Measurements from ENCODE around the gene LIM2. TPM values are rescaled to one million over a fixed set of nuclear protein-coding genes. Genes with fewer than 3 reads are reported as not detected.
"Not testable (repeated sequence)": the region's sequence is repeated elsewhere in the genome, so short reads cannot be mapped to it uniquely, and the experiment has no call there.

LIM2 gene
- total and polyA plus RNA-seq, 2 donors from 2014 or later, result not detected

DNA sequence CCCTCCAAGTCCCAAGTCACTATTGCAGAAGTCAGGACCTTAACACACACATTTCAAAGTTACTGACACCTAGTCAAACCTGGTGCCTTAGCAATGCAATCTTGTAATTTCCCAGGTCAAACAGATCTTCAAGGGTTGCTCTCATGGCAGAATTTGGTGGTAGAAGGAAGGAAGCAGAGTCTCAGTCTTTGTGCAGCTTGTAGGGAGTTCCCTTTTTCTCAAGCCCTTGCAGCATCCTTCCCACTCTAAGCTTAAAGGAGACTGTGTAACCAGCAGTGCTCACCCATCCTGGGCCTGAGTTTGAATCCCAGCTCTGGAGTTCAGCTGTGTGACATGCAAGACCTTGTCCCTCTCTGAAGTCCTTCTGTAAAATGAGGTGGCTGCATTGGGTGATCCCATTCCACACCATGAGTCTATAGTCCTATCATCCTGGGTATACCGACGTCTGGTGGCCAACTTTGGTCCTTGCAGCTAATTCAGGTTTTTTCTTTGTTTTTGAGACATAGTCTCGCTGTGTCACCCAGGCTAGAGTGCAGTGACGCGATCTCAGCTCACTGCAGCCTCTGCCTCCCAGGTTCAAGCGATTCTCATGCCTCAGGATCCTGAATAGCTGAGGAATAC lies 19.8 kb upstream of the LIM2 start:
- no peak overlapping the region for H3K4me3 ChIP-seq (ENCODE audit: low read length in 3 of 3)
- DNase-seq, result peak in 3 of 5 donors; percentile 3 to 31 (median 25)
- no peaks in the 10 kb centered on the region for H3K9me3 ChIP-seq (ENCODE audit: control insufficient read depth in 2 of 3, insufficient read depth in 1 of 3, low read length in 3 of 3)
- no peaks in the 10 kb centered on the region for H3K4me1 ChIP-seq (ENCODE audit: control insufficient read depth in 2 of 3, insufficient read depth in 2 of 3, low read depth in 1 of 3, low read length in 3 of 3)
- TF ChIP-seq, protein P1, sequence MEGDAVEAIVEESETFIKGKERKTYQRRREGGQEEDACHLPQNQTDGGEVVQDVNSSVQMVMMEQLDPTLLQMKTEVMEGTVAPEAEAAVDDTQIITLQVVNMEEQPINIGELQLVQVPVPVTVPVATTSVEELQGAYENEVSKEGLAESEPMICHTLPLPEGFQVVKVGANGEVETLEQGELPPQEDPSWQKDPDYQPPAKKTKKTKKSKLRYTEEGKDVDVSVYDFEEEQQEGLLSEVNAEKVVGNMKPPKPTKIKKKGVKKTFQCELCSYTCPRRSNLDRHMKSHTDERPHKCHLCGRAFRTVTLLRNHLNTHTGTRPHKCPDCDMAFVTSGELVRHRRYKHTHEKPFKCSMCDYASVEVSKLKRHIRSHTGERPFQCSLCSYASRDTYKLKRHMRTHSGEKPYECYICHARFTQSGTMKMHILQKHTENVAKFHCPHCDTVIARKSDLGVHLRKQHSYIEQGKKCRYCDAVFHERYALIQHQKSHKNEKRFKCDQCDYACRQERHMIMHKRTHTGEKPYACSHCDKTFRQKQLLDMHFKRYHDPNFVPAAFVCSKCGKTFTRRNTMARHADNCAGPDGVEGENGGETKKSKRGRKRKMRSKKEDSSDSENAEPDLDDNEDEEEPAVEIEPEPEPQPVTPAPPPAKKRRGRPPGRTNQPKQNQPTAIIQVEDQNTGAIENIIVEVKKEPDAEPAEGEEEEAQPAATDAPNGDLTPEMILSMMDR (IDR thresholded peaks at IDR 0.05; ENCODE audit: borderline replicate concordance, extremely low read depth, insufficient read depth), result peak; percentile 26
- no peak overlapping the region for H3K9ac ChIP-seq (ENCODE audit: low read length in 3 of 3)
- intact Hi-C loops (cut with DNase I), result no loop called here
- no peak overlapping the region for H3K27ac ChIP-seq (ENCODE audit: low read depth in 2 of 2, low read length in 2 of 2)
- FAIRE-seq, result no peak
- H3K27me3 ChIP-seq (ENCODE audit: control insufficient read depth, insufficient read depth, low read length), result no peaks in the 10 kb centered on the region
- H3K36me3 ChIP-seq (ENCODE audit: control insufficient read depth in 2 of 3, insufficient read depth in 3 of 3, low read length in 3 of 3), result no peaks in the 10 kb centered on the region

DNA sequence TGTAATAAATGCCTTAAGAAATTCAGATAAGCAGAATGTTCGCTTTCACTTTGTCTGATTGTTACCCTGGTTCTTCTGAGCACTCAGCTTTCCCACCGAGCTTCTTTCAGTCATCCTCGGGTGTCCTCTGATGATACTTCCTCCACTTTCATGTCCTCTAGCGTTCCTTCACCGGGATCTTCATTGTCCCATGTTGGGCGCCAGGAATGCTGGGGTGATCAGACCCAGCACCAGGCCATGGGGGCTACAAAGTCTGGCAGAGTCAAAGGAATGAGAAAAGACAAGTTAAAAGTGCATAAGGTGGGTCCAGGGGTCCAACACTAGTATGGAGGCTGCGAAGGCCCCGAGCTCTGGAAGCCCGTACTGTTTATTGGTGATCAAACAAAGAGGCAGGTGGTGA lies 14.3 kb upstream of the LIM2 start:
- Histone ChIP-seq H3K9me3 (ENCODE audit: control insufficient read depth in 2 of 3, insufficient read depth in 1 of 3, low read length in 3 of 3) (peaks cover 0 to 8% (median 0%) of the 10 kb centered on the region in 3 donors), H3K4me3 (ENCODE audit: low read length in 3 of 3) (no peak overlapping the region), H3K27me3 (ENCODE audit: control insufficient read depth, insufficient read depth, low read length) (no peaks in the 10 kb centered on the region), H3K9ac (ENCODE audit: low read length in 3 of 3) (no peak overlapping the region), H3K27ac (ENCODE audit: low read depth in 2 of 2, low read length in 2 of 2) (no peak overlapping the region), H3K4me1 (ENCODE audit: control insufficient read depth in 2 of 3, insufficient read depth in 2 of 3, low read depth in 1 of 3, low read length in 3 of 3) (no peaks in the 10 kb centered on the region), H3K36me3 (ENCODE audit: control insufficient read depth in 2 of 3, insufficient read depth in 3 of 3, low read length in 3 of 3) (no peaks in the 10 kb centered on the region)
- FAIRE-seq (no peak), DNase-seq (peak in 1 of 5 donors; percentile 8)
- TF ChIP-seq, protein P1 (IDR thresholded peaks at IDR 0.05; ENCODE audit: borderline replicate concordance, extremely low read depth, insufficient read depth), result no peak
- intact Hi-C loops (cut with DNase I), result no loop called here

DNA sequence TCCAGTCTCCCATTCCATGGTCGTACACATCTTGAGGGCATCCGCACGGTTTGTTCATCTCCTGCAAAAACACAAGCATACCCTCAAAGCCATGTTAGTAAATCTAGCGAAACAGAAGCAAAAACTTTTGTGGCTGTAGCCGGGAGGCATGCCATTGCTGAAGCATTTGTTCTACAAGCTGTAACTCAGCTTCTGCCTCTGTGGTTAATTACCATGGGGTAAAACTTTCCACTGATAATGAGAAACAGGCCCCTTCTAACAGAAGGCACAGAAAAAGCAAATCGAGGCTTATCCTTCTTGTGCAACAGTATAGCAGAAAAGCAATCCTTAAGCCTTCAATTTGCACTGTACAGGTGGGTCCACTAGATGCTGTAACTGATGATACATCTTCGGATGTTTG lies 12.2 kb upstream of the LIM2 start:
- H3K27me3 ChIP-seq (ENCODE audit: control insufficient read depth, insufficient read depth, low read length); H3K9me3 ChIP-seq (ENCODE audit: control insufficient read depth in 2 of 3, insufficient read depth in 1 of 3, low read length in 3 of 3); H3K4me1 ChIP-seq (ENCODE audit: control insufficient read depth in 2 of 3, insufficient read depth in 2 of 3, low read depth in 1 of 3, low read length in 3 of 3); H3K4me3 ChIP-seq (ENCODE audit: low read length in 3 of 3); FAIRE-seq; H3K27ac ChIP-seq (ENCODE audit: low read depth in 2 of 2, low read length in 2 of 2); H3K36me3 ChIP-seq (ENCODE audit: control insufficient read depth in 2 of 3, insufficient read depth in 3 of 3, low read length in 3 of 3); intact Hi-C loops (cut with DNase I); H3K9ac ChIP-seq (ENCODE audit: low read length in 3 of 3); DNase-seq: not testable (repeated sequence)

DNA sequence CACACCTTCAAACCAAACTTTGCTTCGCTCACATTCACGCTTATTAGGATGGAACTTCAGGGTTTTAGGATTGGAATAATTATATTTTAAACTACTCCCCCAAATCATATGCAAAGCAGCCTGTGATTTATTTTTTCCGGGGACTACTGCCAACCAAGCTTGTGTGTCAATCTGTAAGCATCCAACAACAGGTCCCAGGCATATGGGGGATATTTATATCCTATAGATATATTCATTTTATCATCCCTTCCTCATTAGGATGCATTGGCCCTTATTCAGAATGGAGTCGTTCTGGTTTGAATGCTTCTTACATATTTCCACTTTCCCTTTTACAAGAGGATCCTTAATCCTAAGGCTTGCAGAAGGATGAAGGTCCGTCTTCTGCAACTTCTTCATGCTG lies 11.5 kb upstream of the LIM2 start:
- H3K36me3 ChIP-seq (ENCODE audit: control insufficient read depth in 2 of 3, insufficient read depth in 3 of 3, low read length in 3 of 3), result no peaks in the 10 kb centered on the region
- no peak overlapping the region for H3K9ac ChIP-seq (ENCODE audit: low read length in 3 of 3)
- peaks cover 0 to 8% (median 0%) of the 10 kb centered on the region in 3 donors for H3K9me3 ChIP-seq (ENCODE audit: control insufficient read depth in 2 of 3, insufficient read depth in 1 of 3, low read length in 3 of 3)
- no peak overlapping the region for H3K27ac ChIP-seq (ENCODE audit: low read depth in 2 of 2, low read length in 2 of 2)
- FAIRE-seq (no peak), DNase-seq (no peak)
- TF ChIP-seq, protein P1 (IDR thresholded peaks at IDR 0.05; ENCODE audit: borderline replicate concordance, extremely low read depth, insufficient read depth), result no peak
- no peaks in the 10 kb centered on the region for H3K27me3 ChIP-seq (ENCODE audit: control insufficient read depth, insufficient read depth, low read length)
- intact Hi-C loops (cut with DNase I), result no loop called here
- H3K4me1 ChIP-seq (ENCODE audit: control insufficient read depth in 2 of 3, insufficient read depth in 2 of 3, low read depth in 1 of 3, low read length in 3 of 3), result peaks cover 0 to 3% (median 0%) of the 10 kb centered on the region in 3 donors
- H3K4me3 ChIP-seq (ENCODE audit: low read length in 3 of 3), result no peak overlapping the region
